ENCODE data around the gene TRIM17. TPM values are rescaled to one million over a fixed set of nuclear protein-coding genes. Genes with fewer than 3 reads are reported as not detected.

The TRIM17 gene
- total and polyA plus RNA-seq, 2 experiments from 2014 or later, result 0.86 to 1.1 TPM

DNA sequence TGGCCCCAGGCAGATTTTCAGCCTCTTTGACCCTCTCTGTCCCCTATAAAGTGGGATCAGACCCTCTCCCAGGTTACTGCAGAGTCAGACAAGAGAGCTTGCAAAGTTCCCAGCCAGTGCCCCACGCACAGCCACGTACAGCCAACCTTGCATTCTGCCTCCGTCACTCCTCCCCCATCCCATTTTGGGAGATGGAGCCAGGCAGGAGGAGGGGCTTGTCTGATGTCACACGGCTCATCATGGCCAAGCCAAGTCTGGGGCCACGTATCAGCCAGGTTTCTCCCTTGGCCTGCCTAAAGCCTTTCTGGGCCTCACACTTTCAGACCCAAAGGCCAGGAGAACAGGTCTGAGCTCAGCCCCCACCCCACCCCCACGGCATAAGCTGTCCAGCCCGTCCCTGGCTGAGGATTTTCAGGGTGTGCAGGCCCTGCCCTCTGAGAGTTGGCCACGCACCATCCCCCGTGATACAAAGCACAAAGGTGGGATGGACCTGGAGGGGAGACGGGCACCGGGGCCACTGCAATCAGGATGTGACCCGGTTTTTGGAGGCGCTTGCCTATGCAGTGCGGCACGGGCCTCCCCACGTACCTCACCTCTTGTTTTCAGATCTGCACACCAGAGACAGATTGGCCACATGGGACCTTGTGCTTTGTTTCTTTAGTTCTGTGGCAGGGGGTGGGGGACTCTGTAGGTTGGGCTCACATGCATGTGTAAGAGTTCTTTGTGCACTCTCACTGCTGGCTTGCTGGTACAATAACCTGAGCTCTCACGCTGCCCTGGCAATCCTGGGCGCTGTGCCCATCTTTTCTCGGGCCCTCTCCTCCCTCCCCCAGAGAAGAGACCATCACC lies 57.7 kb downstream of the TRIM17 start:
- no peaks in the 10 kb centered on the region for H3K9me2 ChIP-seq (ENCODE audit: insufficient read depth)
- no peak overlapping the region for H2AFZ ChIP-seq
- H3F3A ChIP-seq (replicated peaks; ENCODE audit: low read depth), result no peaks in the 10 kb centered on the region
- ATAC-seq (peak; percentile 39), DNase-seq (ENCODE audit: low spot score) (peak; percentile 28)
- Mint-ChIP-seq H3K27me3 (ENCODE audit: insufficient read depth, low read depth, poor library complexity) (peaks cover 4% of the 10 kb centered on the region), H3K4me3 (no peak overlapping the region), H3K36me3 (ENCODE audit: low read depth) (no peaks in the 10 kb centered on the region), H3K27ac (no peak overlapping the region), H3K9me3 (no peaks in the 10 kb centered on the region), H3K4me1 (no peaks in the 10 kb centered on the region; the same call in 2 of the 3 replicates)
- no peaks in the 10 kb centered on the region for H3K27me3 ChIP-seq (ENCODE audit: insufficient read depth)
- H3K4me1 ChIP-seq (ENCODE audit: insufficient read depth), result no peaks in the 10 kb centered on the region
- no peaks in the 10 kb centered on the region for H3K79me2 ChIP-seq (replicated peaks; ENCODE audit: insufficient read depth)
- H3K27ac ChIP-seq (ENCODE audit: low read depth), result no peak overlapping the region
- no peak for TF ChIP-seq ZNF114 (CRISPR knock-in tag; IDR thresholded peaks at IDR 0.05)
- no peak for TF ChIP-seq CREB1 (CRISPR knock-in tag; IDR thresholded peaks at IDR 0.05; ENCODE audit: low read depth)
- TF ChIP-seq, protein P1, sequence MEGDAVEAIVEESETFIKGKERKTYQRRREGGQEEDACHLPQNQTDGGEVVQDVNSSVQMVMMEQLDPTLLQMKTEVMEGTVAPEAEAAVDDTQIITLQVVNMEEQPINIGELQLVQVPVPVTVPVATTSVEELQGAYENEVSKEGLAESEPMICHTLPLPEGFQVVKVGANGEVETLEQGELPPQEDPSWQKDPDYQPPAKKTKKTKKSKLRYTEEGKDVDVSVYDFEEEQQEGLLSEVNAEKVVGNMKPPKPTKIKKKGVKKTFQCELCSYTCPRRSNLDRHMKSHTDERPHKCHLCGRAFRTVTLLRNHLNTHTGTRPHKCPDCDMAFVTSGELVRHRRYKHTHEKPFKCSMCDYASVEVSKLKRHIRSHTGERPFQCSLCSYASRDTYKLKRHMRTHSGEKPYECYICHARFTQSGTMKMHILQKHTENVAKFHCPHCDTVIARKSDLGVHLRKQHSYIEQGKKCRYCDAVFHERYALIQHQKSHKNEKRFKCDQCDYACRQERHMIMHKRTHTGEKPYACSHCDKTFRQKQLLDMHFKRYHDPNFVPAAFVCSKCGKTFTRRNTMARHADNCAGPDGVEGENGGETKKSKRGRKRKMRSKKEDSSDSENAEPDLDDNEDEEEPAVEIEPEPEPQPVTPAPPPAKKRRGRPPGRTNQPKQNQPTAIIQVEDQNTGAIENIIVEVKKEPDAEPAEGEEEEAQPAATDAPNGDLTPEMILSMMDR (conservative IDR thresholded peaks at IDR 0.05; ENCODE audit: low read depth in 2 of 2), result no peak
- TF ChIP-seq NANOG (IDR thresholded peaks at IDR 0.05; ENCODE audit: borderline replicate concordance), result no peak
- TF ChIP-seq EZH2phosphoT487 (IDR thresholded peaks at IDR 0.05; ENCODE audit: unreplicated experiment), result no peak
- TF ChIP-seq, protein P2, sequence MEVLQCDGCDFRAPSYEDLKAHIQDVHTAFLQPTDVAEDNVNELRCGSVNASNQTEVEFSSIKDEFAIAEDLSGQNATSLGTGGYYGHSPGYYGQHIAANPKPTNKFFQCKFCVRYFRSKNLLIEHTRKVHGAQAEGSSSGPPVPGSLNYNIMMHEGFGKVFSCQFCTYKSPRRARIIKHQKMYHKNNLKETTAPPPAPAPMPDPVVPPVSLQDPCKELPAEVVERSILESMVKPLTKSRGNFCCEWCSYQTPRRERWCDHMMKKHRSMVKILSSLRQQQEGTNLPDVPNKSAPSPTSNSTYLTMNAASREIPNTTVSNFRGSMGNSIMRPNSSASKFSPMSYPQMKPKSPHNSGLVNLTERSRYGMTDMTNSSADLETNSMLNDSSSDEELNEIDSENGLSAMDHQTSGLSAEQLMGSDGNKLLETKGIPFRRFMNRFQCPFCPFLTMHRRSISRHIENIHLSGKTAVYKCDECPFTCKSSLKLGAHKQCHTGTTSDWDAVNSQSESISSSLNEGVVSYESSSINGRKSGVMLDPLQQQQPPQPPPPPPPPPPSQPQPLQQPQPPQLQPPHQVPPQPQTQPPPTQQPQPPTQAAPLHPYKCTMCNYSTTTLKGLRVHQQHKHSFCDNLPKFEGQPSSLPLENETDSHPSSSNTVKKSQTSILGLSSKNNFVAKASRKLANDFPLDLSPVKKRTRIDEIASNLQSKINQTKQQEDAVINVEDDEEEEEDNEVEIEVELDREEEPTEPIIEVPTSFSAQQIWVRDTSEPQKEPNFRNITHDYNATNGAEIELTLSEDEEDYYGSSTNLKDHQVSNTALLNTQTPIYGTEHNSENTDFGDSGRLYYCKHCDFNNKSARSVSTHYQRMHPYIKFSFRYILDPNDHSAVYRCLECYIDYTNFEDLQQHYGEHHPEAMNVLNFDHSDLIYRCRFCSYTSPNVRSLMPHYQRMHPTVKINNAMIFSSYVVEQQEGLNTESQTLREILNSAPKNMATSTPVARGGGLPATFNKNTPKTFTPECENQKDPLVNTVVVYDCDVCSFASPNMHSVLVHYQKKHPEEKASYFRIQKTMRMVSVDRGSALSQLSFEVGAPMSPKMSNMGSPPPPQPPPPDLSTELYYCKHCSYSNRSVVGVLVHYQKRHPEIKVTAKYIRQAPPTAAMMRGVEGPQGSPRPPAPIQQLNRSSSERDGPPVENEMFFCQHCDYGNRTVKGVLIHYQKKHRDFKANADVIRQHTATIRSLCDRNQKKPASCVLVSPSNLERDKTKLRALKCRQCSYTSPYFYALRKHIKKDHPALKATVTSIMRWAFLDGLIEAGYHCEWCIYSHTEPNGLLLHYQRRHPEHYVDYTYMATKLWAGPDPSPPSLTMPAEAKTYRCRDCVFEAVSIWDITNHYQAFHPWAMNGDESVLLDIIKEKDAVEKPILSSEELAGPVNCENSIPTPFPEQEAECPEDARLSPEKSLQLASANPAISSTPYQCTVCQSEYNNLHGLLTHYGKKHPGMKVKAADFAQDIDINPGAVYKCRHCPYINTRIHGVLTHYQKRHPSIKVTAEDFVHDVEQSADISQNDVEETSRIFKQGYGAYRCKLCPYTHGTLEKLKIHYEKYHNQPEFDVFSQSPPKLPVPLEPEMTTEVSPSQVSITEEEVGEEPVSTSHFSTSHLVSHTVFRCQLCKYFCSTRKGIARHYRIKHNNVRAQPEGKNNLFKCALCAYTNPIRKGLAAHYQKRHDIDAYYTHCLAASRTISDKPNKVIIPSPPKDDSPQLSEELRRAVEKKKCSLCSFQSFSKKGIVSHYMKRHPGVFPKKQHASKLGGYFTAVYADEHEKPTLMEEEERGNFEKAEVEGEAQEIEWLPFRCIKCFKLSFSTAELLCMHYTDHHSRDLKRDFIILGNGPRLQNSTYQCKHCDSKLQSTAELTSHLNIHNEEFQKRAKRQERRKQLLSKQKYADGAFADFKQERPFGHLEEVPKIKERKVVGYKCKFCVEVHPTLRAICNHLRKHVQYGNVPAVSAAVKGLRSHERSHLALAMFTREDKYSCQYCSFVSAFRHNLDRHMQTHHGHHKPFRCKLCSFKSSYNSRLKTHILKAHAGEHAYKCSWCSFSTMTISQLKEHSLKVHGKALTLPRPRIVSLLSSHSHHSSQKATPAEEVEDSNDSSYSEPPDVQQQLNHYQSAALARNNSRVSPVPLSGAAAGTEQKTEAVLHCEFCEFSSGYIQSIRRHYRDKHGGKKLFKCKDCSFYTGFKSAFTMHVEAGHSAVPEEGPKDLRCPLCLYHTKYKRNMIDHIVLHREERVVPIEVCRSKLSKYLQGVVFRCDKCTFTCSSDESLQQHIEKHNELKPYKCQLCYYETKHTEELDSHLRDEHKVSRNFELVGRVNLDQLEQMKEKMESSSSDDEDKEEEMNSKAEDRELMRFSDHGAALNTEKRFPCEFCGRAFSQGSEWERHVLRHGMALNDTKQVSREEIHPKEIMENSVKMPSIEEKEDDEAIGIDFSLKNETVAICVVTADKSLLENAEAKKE (CRISPR knock-in tag; IDR thresholded peaks at IDR 0.05), result no peak
- no peak for TF ChIP-seq ZNF331 (CRISPR knock-in tag; IDR thresholded peaks at IDR 0.05; ENCODE audit: low read depth)
- no peak for TF ChIP-seq JUNB (IDR thresholded peaks at IDR 0.05; ENCODE audit: unreplicated experiment)
- no peak for TF ChIP-seq EZH2 (IDR thresholded peaks at IDR 0.05; ENCODE audit: low read depth, unreplicated experiment)
- TF ChIP-seq, protein P3, sequence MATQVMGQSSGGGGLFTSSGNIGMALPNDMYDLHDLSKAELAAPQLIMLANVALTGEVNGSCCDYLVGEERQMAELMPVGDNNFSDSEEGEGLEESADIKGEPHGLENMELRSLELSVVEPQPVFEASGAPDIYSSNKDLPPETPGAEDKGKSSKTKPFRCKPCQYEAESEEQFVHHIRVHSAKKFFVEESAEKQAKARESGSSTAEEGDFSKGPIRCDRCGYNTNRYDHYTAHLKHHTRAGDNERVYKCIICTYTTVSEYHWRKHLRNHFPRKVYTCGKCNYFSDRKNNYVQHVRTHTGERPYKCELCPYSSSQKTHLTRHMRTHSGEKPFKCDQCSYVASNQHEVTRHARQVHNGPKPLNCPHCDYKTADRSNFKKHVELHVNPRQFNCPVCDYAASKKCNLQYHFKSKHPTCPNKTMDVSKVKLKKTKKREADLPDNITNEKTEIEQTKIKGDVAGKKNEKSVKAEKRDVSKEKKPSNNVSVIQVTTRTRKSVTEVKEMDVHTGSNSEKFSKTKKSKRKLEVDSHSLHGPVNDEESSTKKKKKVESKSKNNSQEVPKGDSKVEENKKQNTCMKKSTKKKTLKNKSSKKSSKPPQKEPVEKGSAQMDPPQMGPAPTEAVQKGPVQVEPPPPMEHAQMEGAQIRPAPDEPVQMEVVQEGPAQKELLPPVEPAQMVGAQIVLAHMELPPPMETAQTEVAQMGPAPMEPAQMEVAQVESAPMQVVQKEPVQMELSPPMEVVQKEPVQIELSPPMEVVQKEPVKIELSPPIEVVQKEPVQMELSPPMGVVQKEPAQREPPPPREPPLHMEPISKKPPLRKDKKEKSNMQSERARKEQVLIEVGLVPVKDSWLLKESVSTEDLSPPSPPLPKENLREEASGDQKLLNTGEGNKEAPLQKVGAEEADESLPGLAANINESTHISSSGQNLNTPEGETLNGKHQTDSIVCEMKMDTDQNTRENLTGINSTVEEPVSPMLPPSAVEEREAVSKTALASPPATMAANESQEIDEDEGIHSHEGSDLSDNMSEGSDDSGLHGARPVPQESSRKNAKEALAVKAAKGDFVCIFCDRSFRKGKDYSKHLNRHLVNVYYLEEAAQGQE (IDR thresholded peaks at IDR 0.05; ENCODE audit: unreplicated experiment), result no peak
- TF ChIP-seq POLR2AphosphoS5 (IDR thresholded peaks at IDR 0.05; ENCODE audit: low read depth), result no peak
- TF ChIP-seq, protein P4, sequence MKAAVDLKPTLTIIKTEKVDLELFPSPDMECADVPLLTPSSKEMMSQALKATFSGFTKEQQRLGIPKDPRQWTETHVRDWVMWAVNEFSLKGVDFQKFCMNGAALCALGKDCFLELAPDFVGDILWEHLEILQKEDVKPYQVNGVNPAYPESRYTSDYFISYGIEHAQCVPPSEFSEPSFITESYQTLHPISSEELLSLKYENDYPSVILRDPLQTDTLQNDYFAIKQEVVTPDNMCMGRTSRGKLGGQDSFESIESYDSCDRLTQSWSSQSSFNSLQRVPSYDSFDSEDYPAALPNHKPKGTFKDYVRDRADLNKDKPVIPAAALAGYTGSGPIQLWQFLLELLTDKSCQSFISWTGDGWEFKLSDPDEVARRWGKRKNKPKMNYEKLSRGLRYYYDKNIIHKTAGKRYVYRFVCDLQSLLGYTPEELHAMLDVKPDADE (IDR thresholded peaks at IDR 0.05), result no peak
- no peaks in the 10 kb centered on the region for H3K36me3 ChIP-seq (ENCODE audit: insufficient read depth)
- no peak overlapping the region for H3K4me2 ChIP-seq
- no peak overlapping the region for H3K4me3 ChIP-seq
- no peaks in the 10 kb centered on the region for H4K20me1 ChIP-seq (replicated peaks; ENCODE audit: insufficient read depth)
